IMR-90 (cell line): ENCODE measurements around the gene TIFAB. TPM values are rescaled to one million over a fixed set of nuclear protein-coding genes. Genes with fewer than 3 reads are reported as not detected.

Experiments used
- ATAC-seq: fragments of 200-7000 bp; cut with Tn5 transposase; 2 replicates; pipeline ENCODE4 v1.9.1; 2020; ENCODE audit warnings: low read depth, mild to moderate bottlenecking, moderate library complexity
- BruUV-seq: library from RNA; stranded (reverse); fragments of 400-500 nt; replicated peaks from 2 replicates; lab custom pipeline; 2021; lab: Mats Ljungman, UMichigan
- CTCF ChIA-PET: fragments of 300-600 bp; formaldehyde crosslinking; extraction: SDS; loops from one replicate; lab custom pipeline; 2021; ENCODE audit warnings: antibody characterized with exemption; lab: Yijun Ruan, JAX
- POLR2A ChIA-PET: fragments of 300-600 bp; sonication (Branson Sonifier 250); formaldehyde crosslinking; loops from one replicate; lab custom pipeline; 2022; ENCODE audit warnings: antibody characterized with exemption; ENCODE audit not compliant: unreplicated experiment; lab: Charles Lee
- DNase-seq: peaks from one replicate; pipeline ENCODE4 v3.0.0; 2013
- H2AFZ ChIP-seq: replicated peaks from 2 replicates; pipeline ENCODE3; 2013; ENCODE audit warnings: low read length, mild to moderate bottlenecking; ENCODE audit not compliant: poor library complexity
- H2AK5ac ChIP-seq: 2 replicates; pipeline ENCODE4 v1.6.1; 2013; ENCODE audit warnings: low read depth, low read length, inconsistent platforms
- H2AK9ac ChIP-seq: replicated peaks from 2 replicates; pipeline ENCODE3; 2013; ENCODE audit warnings: mild to moderate bottlenecking, low read depth, low read length, moderate library complexity; ENCODE audit not compliant: poor library complexity
- H2BK120ac ChIP-seq: 2 replicates; pipeline ENCODE4 v1.6.1; 2013; ENCODE audit warnings: low read depth, low read length, inconsistent platforms
- H2BK15ac ChIP-seq: 3 replicates; pipeline ENCODE4 v1.6.1; 2013; ENCODE audit warnings: low read depth, low read length, inconsistent platforms
- H2BK20ac ChIP-seq: 2 replicates; pipeline ENCODE4 v1.6.1; 2013; ENCODE audit warnings: low read depth, mild to moderate bottlenecking, inconsistent platforms, low read length, moderate library complexity
- H2BK5ac ChIP-seq: 2 replicates; pipeline ENCODE4 v1.6.1; 2013; ENCODE audit warnings: mild to moderate bottlenecking, low read depth, low read length, inconsistent platforms; ENCODE audit not compliant: poor library complexity, severe bottlenecking
- H3K14ac ChIP-seq: replicated peaks from 2 replicates; pipeline ENCODE4 v1.6.1; 2013; ENCODE audit warnings: low read depth, low read length, inconsistent platforms
- H3K18ac ChIP-seq: 2 replicates; pipeline ENCODE4 v1.6.1; 2013; ENCODE audit warnings: low read depth, low read length, control low read depth
- H3K23ac ChIP-seq: 2 replicates; pipeline ENCODE4 v1.6.1; 2013; ENCODE audit warnings: low read depth, low read length, inconsistent platforms
- H3K27ac ChIP-seq: 2 replicates; pipeline ENCODE4 v1.5.1; 2013; ENCODE audit warnings: mild to moderate bottlenecking, control low read depth, low read length; ENCODE audit not compliant: insufficient read depth
- H3K27me3 ChIP-seq: 2 replicates; pipeline ENCODE4 v1.6.1; 2013; ENCODE audit warnings: low read length; ENCODE audit not compliant: control insufficient read depth, insufficient read depth
- H3K36me3 ChIP-seq: 2 replicates; pipeline ENCODE4 v1.6.1; 2013; ENCODE audit warnings: low read length, mixed read lengths; ENCODE audit not compliant: control insufficient read depth, insufficient read depth
- H3K4ac ChIP-seq: 2 replicates; pipeline ENCODE4 v1.6.1; 2013; ENCODE audit warnings: low read depth, low read length, inconsistent platforms
- H3K4me1 ChIP-seq: 2 replicates; pipeline ENCODE4 v1.6.1; 2013; ENCODE audit warnings: low read length, mixed read lengths; ENCODE audit not compliant: control insufficient read depth, insufficient read depth
- H3K4me2 ChIP-seq: 2 replicates; pipeline ENCODE4 v1.6.1; 2013; ENCODE audit warnings: low read depth, mild to moderate bottlenecking, control low read depth, low read length, moderate library complexity
- H3K4me3 ChIP-seq: 2 replicates; pipeline ENCODE4 v1.5.1; 2013; ENCODE audit warnings: low read depth, mild to moderate bottlenecking, control low read depth, low read length, moderate library complexity; ENCODE audit not compliant: insufficient read depth
- H3K56ac ChIP-seq: 2 replicates; pipeline ENCODE4 v1.6.1; 2013; ENCODE audit warnings: low read length, inconsistent platforms; ENCODE audit not compliant: insufficient read depth; ENCODE audit errors: extremely low read depth
- H3K79me1 ChIP-seq, 2 experiments: 2 replicates each; pipeline ENCODE4 v1.6.1; 2013; ENCODE audit warnings: low read length in 2 of 2, inconsistent platforms in 1 of 2, low read depth in 1 of 2
- H3K9ac ChIP-seq: 2 replicates; pipeline ENCODE4 v1.6.1; 2013; ENCODE audit warnings: low read depth, low read length, control low read depth
- H3K9me1 ChIP-seq: 2 replicates; pipeline ENCODE4 v1.6.1; 2013; ENCODE audit warnings: low read length, inconsistent platforms; ENCODE audit not compliant: insufficient read depth
- H3K9me3 ChIP-seq: 2 replicates; pipeline ENCODE4 v1.6.1; 2013; ENCODE audit warnings: low read length; ENCODE audit not compliant: control insufficient read depth, insufficient read depth
- H4K20me1 ChIP-seq: 2 replicates; pipeline ENCODE4 v1.6.1; 2013; ENCODE audit warnings: low read length, inconsistent platforms; ENCODE audit not compliant: insufficient read depth
- H4K5ac ChIP-seq: 2 replicates; pipeline ENCODE4 v1.6.1; 2013; ENCODE audit warnings: mild to moderate bottlenecking, low read depth, low read length, control low read depth
- H4K8ac ChIP-seq, 2 experiments: 2 replicates each; pipeline ENCODE4 v1.6.1; 2013; ENCODE audit warnings: low read depth in 2 of 2, low read length in 2 of 2, control low read depth in 1 of 2, inconsistent platforms in 1 of 2
- H4K91ac ChIP-seq: 2 replicates; pipeline ENCODE4 v1.6.1; 2013; ENCODE audit warnings: low read depth, low read length, inconsistent platforms; ENCODE audit not compliant: insufficient read depth
- BHLHE40 ChIP-seq: fragments of 150-350 bp; IDR thresholded peaks from 2 replicates; pipeline ENCODE4 v1.6.1; 2016; ENCODE audit warnings: mild to moderate bottlenecking, low read depth, low read length
- CEBPB ChIP-seq: IDR thresholded peaks from 2 replicates; pipeline ENCODE4 v1.6.1; 2012; ENCODE audit warnings: low read depth, low read length, improper control_type of control experiment
- CHD1 ChIP-seq: IDR thresholded peaks from 2 replicates; pipeline ENCODE4 v1.6.1; 2012; ENCODE audit warnings: low read depth, low read length, improper control_type of control experiment
- FOS ChIP-seq: fragments of 150-350 bp; IDR thresholded peaks from 2 replicates; pipeline ENCODE4 v1.6.1; 2016; ENCODE audit warnings: low read depth, low read length
- MAZ ChIP-seq: IDR thresholded peaks from 2 replicates; pipeline ENCODE4 v1.6.1; 2012; ENCODE audit warnings: low read depth, mild to moderate bottlenecking, low read length, improper control_type of control experiment, moderate library complexity, borderline replicate concordance
- MXI1 ChIP-seq: IDR thresholded peaks from 2 replicates; pipeline ENCODE4 v1.6.1; 2012; ENCODE audit warnings: low read depth, mild to moderate bottlenecking, low read length, moderate library complexity, borderline replicate concordance
- NFE2L2 ChIP-seq: fragments of 150-350 bp; IDR thresholded peaks from 2 replicates; pipeline ENCODE4 v1.6.1; 2016; ENCODE audit warnings: low read depth, mild to moderate bottlenecking, low read length
- RAD21 ChIP-seq: IDR thresholded peaks from 2 replicates; pipeline ENCODE4 v1.6.1; 2012; ENCODE audit warnings: low read length, improper control_type of control experiment
- WGBS, 2 experiments: methylation state at CpG; one replicate each; pipeline versions ENCODE4 v1.1.5 to v1.1.7; 2013; ENCODE audit warnings: missing lambda C conversion rate in 2 of 2; ENCODE audit not compliant: insufficient read length in 1 of 2; ENCODE audit errors: extremely low coverage in 2 of 2; 5-methylcytosine and 5-hydroxymethylcytosine counted together
- dilution Hi-C: fragments of 300-500 bp; cut with HindIII; formaldehyde crosslinking; loops from one replicate; pipeline ENCODE4 v1.14.3; 2018; ENCODE audit warnings: low sequenced_read_pairs; ENCODE audit not compliant: unreplicated experiment
- in situ Hi-C: fragments of 300-500 bp; cut with MboI; formaldehyde crosslinking; loops from 3 replicates; pipeline ENCODE4 v1.14.3; 2019; ENCODE audit warnings: low sequenced_read_pairs, inconsistent platforms, mixed read lengths
- intact Hi-C: fragments of 100-400 bp; cut with micrococcal nuclease; formaldehyde crosslinking; loops from 2 replicates; pipeline ENCODE4 v1.10.0; 2022
- polyA plus RNA-seq, 3 experiments: library from polyadenylated mRNA; depleted of rRNA; stranded (reverse); fragments of >200 nt; gene quantifications; 2 replicates each; pipeline ENCODE4 v1.2.3, GENCODE V29; 2012; ENCODE audit warnings: low replicate concordance in 1 of 3
- total RNA-seq: library from RNA; depleted of rRNA; stranded (reverse); fragments of >200 nt; gene quantifications from 2 replicates; pipeline ENCODE4 v1.2.3, GENCODE V29; 2012
- TF ChIP-seq, protein P1 (sequence below): conservative IDR thresholded peaks from 2 replicates; pipeline ENCODE4 v1.5.1; 2012; ENCODE audit warnings: mild to moderate bottlenecking, low read depth, low read length, improper control_type of control experiment
- TF ChIP-seq, protein P2 (sequence below): fragments of 150-350 bp; IDR thresholded peaks from 2 replicates; pipeline ENCODE4 v1.6.1; 2017; ENCODE audit warnings: mild to moderate bottlenecking, antibody characterized with exemption, low read length, low read depth
- TF ChIP-seq, protein P3 (sequence below): fragments of 150-350 bp; IDR thresholded peaks from 2 replicates; pipeline ENCODE4 v1.6.1; 2016; ENCODE audit warnings: low read depth, mild to moderate bottlenecking, low read length, moderate library complexity, borderline replicate concordance

The TIFAB gene
- total and polyA plus RNA-seq, 2 of the 4 experiments (the other 2 are of a cell fraction) = not detected

DNA sequence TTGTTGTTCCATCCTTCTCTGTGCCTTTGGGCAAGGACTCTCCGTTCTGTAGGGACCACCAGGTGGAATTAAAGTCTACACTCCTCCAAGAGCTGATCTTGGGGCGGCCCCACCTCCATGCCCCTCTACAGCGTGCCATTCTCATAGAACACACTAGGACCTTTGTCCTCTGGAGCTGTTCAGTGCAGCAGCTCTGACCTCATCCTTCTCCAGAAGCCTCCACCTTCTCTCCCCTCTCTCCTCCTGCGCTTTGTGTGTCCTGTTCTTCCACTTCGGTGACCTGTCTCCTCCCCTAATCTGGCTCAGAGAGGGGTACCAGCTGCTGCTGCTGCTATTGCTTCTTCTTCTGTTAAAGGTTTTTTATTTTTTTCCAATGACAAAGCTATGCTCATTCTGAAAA lies 51.3 kb downstream of the TIFAB start:
- WGBS, 2 experiments = 100% methylated on average over 1 of the region's 5 CpGs; no CpG with 5 or more reads in 1 of the 2 experiments
- no peaks in the 10 kb centered on the region for H3K27me3 ChIP-seq
- H3K18ac ChIP-seq = no peak overlapping the region
- intact Hi-C loops (no loop called here), dilution Hi-C loops (no loop called here), in situ Hi-C loops (no loop called here)
- H3K9me3 ChIP-seq = no peaks in the 10 kb centered on the region; the same call in 1 of the 2 replicates
- H2AFZ ChIP-seq = no peak overlapping the region
- no peak overlapping the region for H4K8ac ChIP-seq
- H3K4me1 ChIP-seq = peaks cover 10% of the 10 kb centered on the region
- H3K4me3 ChIP-seq = no peak overlapping the region
- H4K91ac ChIP-seq = no peak overlapping the region
- no peak overlapping the region for H2BK5ac ChIP-seq
- no peak overlapping the region for H2AK9ac ChIP-seq
- H2BK20ac ChIP-seq = no peak overlapping the region
- H3K23ac ChIP-seq = no peak overlapping the region
- CTCF ChIA-PET = no interaction called here
- H2BK120ac ChIP-seq = no peak overlapping the region
- H3K14ac ChIP-seq = no peak overlapping the region
- H2AK5ac ChIP-seq = no peak overlapping the region
- no peak overlapping the region for H4K5ac ChIP-seq
- DNase-seq (no peak), ATAC-seq (no peak)
- BruUV-seq = no TSS peak
- no peak overlapping the region for H2BK15ac ChIP-seq
- no peak overlapping the region for H3K27ac ChIP-seq
- peaks cover 13% of the 10 kb centered on the region; the same call in 1 of the 2 replicates for H3K9me1 ChIP-seq
- POLR2A ChIA-PET = no interaction called here
- no peak overlapping the region for H3K4ac ChIP-seq
- H4K20me1 ChIP-seq = peaks cover 24% of the 10 kb centered on the region
- H3K9ac ChIP-seq = no peak overlapping the region
- H3K36me3 ChIP-seq = no peaks in the 10 kb centered on the region
- no peak for TF ChIP-seq FOS
- no peak for TF ChIP-seq CHD1
- TF ChIP-seq, protein P1, sequence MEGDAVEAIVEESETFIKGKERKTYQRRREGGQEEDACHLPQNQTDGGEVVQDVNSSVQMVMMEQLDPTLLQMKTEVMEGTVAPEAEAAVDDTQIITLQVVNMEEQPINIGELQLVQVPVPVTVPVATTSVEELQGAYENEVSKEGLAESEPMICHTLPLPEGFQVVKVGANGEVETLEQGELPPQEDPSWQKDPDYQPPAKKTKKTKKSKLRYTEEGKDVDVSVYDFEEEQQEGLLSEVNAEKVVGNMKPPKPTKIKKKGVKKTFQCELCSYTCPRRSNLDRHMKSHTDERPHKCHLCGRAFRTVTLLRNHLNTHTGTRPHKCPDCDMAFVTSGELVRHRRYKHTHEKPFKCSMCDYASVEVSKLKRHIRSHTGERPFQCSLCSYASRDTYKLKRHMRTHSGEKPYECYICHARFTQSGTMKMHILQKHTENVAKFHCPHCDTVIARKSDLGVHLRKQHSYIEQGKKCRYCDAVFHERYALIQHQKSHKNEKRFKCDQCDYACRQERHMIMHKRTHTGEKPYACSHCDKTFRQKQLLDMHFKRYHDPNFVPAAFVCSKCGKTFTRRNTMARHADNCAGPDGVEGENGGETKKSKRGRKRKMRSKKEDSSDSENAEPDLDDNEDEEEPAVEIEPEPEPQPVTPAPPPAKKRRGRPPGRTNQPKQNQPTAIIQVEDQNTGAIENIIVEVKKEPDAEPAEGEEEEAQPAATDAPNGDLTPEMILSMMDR = no peak
- no peak for TF ChIP-seq MXI1
- no peak for TF ChIP-seq RAD21
- TF ChIP-seq, protein P2, sequence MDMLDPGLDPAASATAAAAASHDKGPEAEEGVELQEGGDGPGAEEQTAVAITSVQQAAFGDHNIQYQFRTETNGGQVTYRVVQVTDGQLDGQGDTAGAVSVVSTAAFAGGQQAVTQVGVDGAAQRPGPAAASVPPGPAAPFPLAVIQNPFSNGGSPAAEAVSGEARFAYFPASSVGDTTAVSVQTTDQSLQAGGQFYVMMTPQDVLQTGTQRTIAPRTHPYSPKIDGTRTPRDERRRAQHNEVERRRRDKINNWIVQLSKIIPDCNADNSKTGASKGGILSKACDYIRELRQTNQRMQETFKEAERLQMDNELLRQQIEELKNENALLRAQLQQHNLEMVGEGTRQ = no peak
- no peak for TF ChIP-seq NFE2L2
- TF ChIP-seq CEBPB = no peak
- no peak for TF ChIP-seq MAZ
- TF ChIP-seq, protein P3, sequence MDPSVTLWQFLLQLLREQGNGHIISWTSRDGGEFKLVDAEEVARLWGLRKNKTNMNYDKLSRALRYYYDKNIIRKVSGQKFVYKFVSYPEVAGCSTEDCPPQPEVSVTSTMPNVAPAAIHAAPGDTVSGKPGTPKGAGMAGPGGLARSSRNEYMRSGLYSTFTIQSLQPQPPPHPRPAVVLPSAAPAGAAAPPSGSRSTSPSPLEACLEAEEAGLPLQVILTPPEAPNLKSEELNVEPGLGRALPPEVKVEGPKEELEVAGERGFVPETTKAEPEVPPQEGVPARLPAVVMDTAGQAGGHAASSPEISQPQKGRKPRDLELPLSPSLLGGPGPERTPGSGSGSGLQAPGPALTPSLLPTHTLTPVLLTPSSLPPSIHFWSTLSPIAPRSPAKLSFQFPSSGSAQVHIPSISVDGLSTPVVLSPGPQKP = no peak
- no peak for TF ChIP-seq BHLHE40
- no peak overlapping the region for H3K4me2 ChIP-seq
- peaks cover 10 to 31% of the 10 kb centered on the region in 2 experiments for H3K79me1 ChIP-seq
- H3K56ac ChIP-seq = no peak overlapping the region
